ENCODE results near the gene DIP2B. TPM values are rescaled to one million over a fixed set of nuclear protein-coding genes. Genes with fewer than 3 reads are reported as not detected.
"Not testable (repeated sequence)": the region's sequence is repeated elsewhere in the genome, so short reads cannot be mapped to it uniquely, and the experiment has no call there.

The DIP2B gene
- polyA plus RNA-seq: 10 to 100 TPM in 1 of 2 donors, 1 to 10 TPM in 1; 7.2 to 10.0 TPM

- Histone ChIP-seq H3K27me3 (ENCODE audit: control insufficient read depth in 1 of 2, insufficient read depth in 2 of 2, low read length in 2 of 2) (no peaks in the 10 kb centered on the region), H3K4me1 (ENCODE audit: control insufficient read depth in 2 of 2, insufficient read depth in 2 of 2, low read length in 1 of 2) (peaks cover 0 to 1% of the 10 kb centered on the region in 2 donors), H3K27ac (ENCODE audit: low read depth in 2 of 2, low read length in 1 of 2) (peak within 1 kb of the TSS; percentile 92), H3K36me3 (ENCODE audit: control insufficient read depth in 2 of 2, insufficient read depth in 2 of 2, low read length in 1 of 2) (no peaks in the 10 kb centered on the region), H3K9me3 (ENCODE audit: control insufficient read depth in 2 of 2, insufficient read depth in 1 of 2, low read depth in 1 of 2, low read length in 1 of 2) (no peaks in the 10 kb centered on the region), H3K4me3 (ENCODE audit: low read depth in 1 of 2, low read length in 2 of 2) (peak within 1 kb of the TSS; percentile 68 to 97)
- WGBS, 2 donors: 1% methylated on average over 58 to 77 of the region's 77 CpGs
Observed at GRCh38 chr12:50504798-50505674, at the start of gene DIP2B. Gene DIP2B, plus strand, starts transcription at chr12:50504985. Its CDS starts 156 bp downstream, at chr12:50505141.

- H3K4me3 ChIP-seq (ENCODE audit: low read depth in 1 of 2, low read length in 2 of 2): no peak overlapping the region
- peaks cover 2 to 9% of the 10 kb centered on the region in 2 donors for H3K36me3 ChIP-seq (ENCODE audit: control insufficient read depth in 2 of 2, insufficient read depth in 2 of 2, low read length in 1 of 2)
Observed at GRCh38 chr12:50458606-50459005, 46.2 kb upstream of the DIP2B start.

GRCh38 chr12:50467439-50467838 lies 37.3 kb upstream of the DIP2B start:
- Histone ChIP-seq H3K27me3 (ENCODE audit: control insufficient read depth in 1 of 2, insufficient read depth in 2 of 2, low read length in 2 of 2) (no peaks in the 10 kb centered on the region), H3K4me3 (ENCODE audit: low read depth in 1 of 2, low read length in 2 of 2) (no peak overlapping the region), H3K36me3 (ENCODE audit: control insufficient read depth in 2 of 2, insufficient read depth in 2 of 2, low read length in 1 of 2) (peaks cover 2 to 4% of the 10 kb centered on the region in 2 donors), H3K27ac (ENCODE audit: low read depth in 2 of 2, low read length in 1 of 2) (no peak overlapping the region), H3K9me3 (ENCODE audit: control insufficient read depth in 2 of 2, insufficient read depth in 1 of 2, low read depth in 1 of 2, low read length in 1 of 2) (no peaks in the 10 kb centered on the region), H3K4me1 (ENCODE audit: control insufficient read depth in 2 of 2, insufficient read depth in 2 of 2, low read length in 1 of 2) (no peaks in the 10 kb centered on the region)
- WGBS, 2 donors: 96 to 97% methylated on average over 3 of the region's 3 CpGs

More at GRCh38 chr12:50458606-50459005, 46.2 kb upstream of the DIP2B start:
- Histone ChIP-seq H3K27me3 (ENCODE audit: control insufficient read depth in 1 of 2, insufficient read depth in 2 of 2, low read length in 2 of 2) (no peaks in the 10 kb centered on the region), H3K9me3 (ENCODE audit: control insufficient read depth in 2 of 2, insufficient read depth in 1 of 2, low read depth in 1 of 2, low read length in 1 of 2) (no peaks in the 10 kb centered on the region), H3K27ac (ENCODE audit: low read depth in 2 of 2, low read length in 1 of 2) (no peak overlapping the region), H3K4me1 (ENCODE audit: control insufficient read depth in 2 of 2, insufficient read depth in 2 of 2, low read length in 1 of 2) (no peaks in the 10 kb centered on the region)

- Histone ChIP-seq H3K9me3 (ENCODE audit: control insufficient read depth in 2 of 2, insufficient read depth in 1 of 2, low read depth in 1 of 2, low read length in 1 of 2) (no peaks in the 10 kb centered on the region), H3K27ac (ENCODE audit: low read depth in 2 of 2, low read length in 1 of 2) (no peak overlapping the region), H3K27me3 (ENCODE audit: control insufficient read depth in 1 of 2, insufficient read depth in 2 of 2, low read length in 2 of 2) (no peaks in the 10 kb centered on the region), H3K4me1 (ENCODE audit: control insufficient read depth in 2 of 2, insufficient read depth in 2 of 2, low read length in 1 of 2) (no peaks in the 10 kb centered on the region), H3K36me3 (ENCODE audit: control insufficient read depth in 2 of 2, insufficient read depth in 2 of 2, low read length in 1 of 2) (peaks cover 2 to 5% of the 10 kb centered on the region in 2 donors), H3K4me3 (ENCODE audit: low read depth in 1 of 2, low read length in 2 of 2) (no peak overlapping the region)
- 76 to 84% methylated on average over 1 of the region's 1 CpG for WGBS, 2 donors
Observed at GRCh38 chr12:50477241-50477832, 27.4 kb upstream of the DIP2B start.

DNA sequence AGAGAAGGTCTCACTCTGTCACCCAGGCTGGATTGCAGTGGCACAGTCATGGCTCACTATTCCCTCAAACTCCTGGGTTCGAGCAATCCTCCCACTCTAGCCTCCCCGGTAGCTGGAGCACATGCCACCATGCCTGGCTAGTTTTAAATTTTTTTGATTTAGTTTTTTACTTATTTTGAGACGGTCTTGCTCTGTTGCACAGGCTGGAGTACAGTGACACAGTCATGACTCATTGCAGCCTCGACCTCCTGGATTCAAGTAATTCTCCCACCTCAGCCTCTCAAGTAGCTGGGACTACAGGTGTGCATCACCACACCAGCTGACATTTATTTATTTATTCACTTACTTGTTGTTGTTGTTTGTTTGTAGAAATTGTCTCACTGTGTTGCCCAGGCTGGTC lies 22.2 kb upstream of the DIP2B start:
- Histone ChIP-seq H3K4me3 (ENCODE audit: low read depth in 1 of 2, low read length in 2 of 2) (no peak overlapping the region), H3K27me3 (ENCODE audit: control insufficient read depth in 1 of 2, insufficient read depth in 2 of 2, low read length in 2 of 2) (no peaks in the 10 kb centered on the region), H3K36me3 (ENCODE audit: control insufficient read depth in 2 of 2, insufficient read depth in 2 of 2, low read length in 1 of 2) (no peaks in the 10 kb centered on the region), H3K27ac (ENCODE audit: low read depth in 2 of 2, low read length in 1 of 2) (no peak overlapping the region), H3K9me3 (ENCODE audit: control insufficient read depth in 2 of 2, insufficient read depth in 1 of 2, low read depth in 1 of 2, low read length in 1 of 2) (no peaks in the 10 kb centered on the region), H3K4me1 (ENCODE audit: control insufficient read depth in 2 of 2, insufficient read depth in 2 of 2, low read length in 1 of 2) (no peaks in the 10 kb centered on the region)
- 79 to 86% methylated on average over 4 of the region's 4 CpGs for WGBS, 2 donors

GRCh38 chr12:50483488-50483887 lies 21.3 kb upstream of the DIP2B start:
- H3K27me3 ChIP-seq (ENCODE audit: control insufficient read depth in 1 of 2, insufficient read depth in 2 of 2, low read length in 2 of 2): no peaks in the 10 kb centered on the region
- no peaks in the 10 kb centered on the region for H3K9me3 ChIP-seq (ENCODE audit: control insufficient read depth in 2 of 2, insufficient read depth in 1 of 2, low read depth in 1 of 2, low read length in 1 of 2)
- H3K36me3 ChIP-seq (ENCODE audit: control insufficient read depth in 2 of 2, insufficient read depth in 2 of 2, low read length in 1 of 2): no peaks in the 10 kb centered on the region
- H3K4me3 ChIP-seq (ENCODE audit: low read depth in 1 of 2, low read length in 2 of 2): no peak overlapping the region
- H3K27ac ChIP-seq (ENCODE audit: low read depth in 2 of 2, low read length in 1 of 2): no peak overlapping the region
- H3K4me1 ChIP-seq (ENCODE audit: control insufficient read depth in 2 of 2, insufficient read depth in 2 of 2, low read length in 1 of 2): no peaks in the 10 kb centered on the region
- 91 to 100% methylated on average over 1 of the region's 1 CpG for WGBS, 2 donors

GRCh38 chr12:50488801-50489200 lies 16.0 kb upstream of the DIP2B start:
- Histone ChIP-seq H3K4me3 (ENCODE audit: low read depth in 1 of 2, low read length in 2 of 2) (no peak overlapping the region), H3K36me3 (ENCODE audit: control insufficient read depth in 2 of 2, insufficient read depth in 2 of 2, low read length in 1 of 2) (no peaks in the 10 kb centered on the region), H3K27ac (ENCODE audit: low read depth in 2 of 2, low read length in 1 of 2) (no peak overlapping the region), H3K4me1 (ENCODE audit: control insufficient read depth in 2 of 2, insufficient read depth in 2 of 2, low read length in 1 of 2) (no peaks in the 10 kb centered on the region), H3K9me3 (ENCODE audit: control insufficient read depth in 2 of 2, insufficient read depth in 1 of 2, low read depth in 1 of 2, low read length in 1 of 2) (peaks cover 0 to 1% of the 10 kb centered on the region in 2 donors), H3K27me3 (ENCODE audit: control insufficient read depth in 1 of 2, insufficient read depth in 2 of 2, low read length in 2 of 2) (no peaks in the 10 kb centered on the region)
- WGBS, 2 donors: 84% methylated on average over 5 of the region's 5 CpGs

GRCh38 chr12:50498119-50498518 lies 6.7 kb upstream of the DIP2B start:
- not testable (repeated sequence) for H3K4me3 ChIP-seq (ENCODE audit: low read depth in 1 of 2, low read length in 2 of 2)

GRCh38 chr12:50505675-50506530 lies 1.1 kb downstream of the DIP2B start:
- no peaks in the 10 kb centered on the region for H3K27me3 ChIP-seq (ENCODE audit: control insufficient read depth in 1 of 2, insufficient read depth in 2 of 2, low read length in 2 of 2)
- H3K9me3 ChIP-seq (ENCODE audit: control insufficient read depth in 2 of 2, insufficient read depth in 1 of 2, low read depth in 1 of 2, low read length in 1 of 2): no peaks in the 10 kb centered on the region
- peak overlapping the region; percentile 92 for H3K27ac ChIP-seq (ENCODE audit: low read depth in 2 of 2, low read length in 1 of 2)
- H3K4me3 ChIP-seq (ENCODE audit: low read depth in 1 of 2, low read length in 2 of 2): peak overlapping the region; percentile 68 to 97
- H3K36me3 ChIP-seq (ENCODE audit: control insufficient read depth in 2 of 2, insufficient read depth in 2 of 2, low read length in 1 of 2): no peaks in the 10 kb centered on the region
- H3K4me1 ChIP-seq (ENCODE audit: control insufficient read depth in 2 of 2, insufficient read depth in 2 of 2, low read length in 1 of 2): peaks cover 0 to 1% of the 10 kb centered on the region in 2 donors
- whole genome bisulfite sequencing, 2 donors: 3 to 4% methylated on average over 11 of the region's 11 CpGs

More at GRCh38 chr12:50498119-50498518, 6.7 kb upstream of the DIP2B start:
- H3K27ac ChIP-seq (ENCODE audit: low read depth in 2 of 2, low read length in 1 of 2); H3K9me3 ChIP-seq (ENCODE audit: control insufficient read depth in 2 of 2, insufficient read depth in 1 of 2, low read depth in 1 of 2, low read length in 1 of 2); H3K27me3 ChIP-seq (ENCODE audit: control insufficient read depth in 1 of 2, insufficient read depth in 2 of 2, low read length in 2 of 2); H3K4me1 ChIP-seq (ENCODE audit: control insufficient read depth in 2 of 2, insufficient read depth in 2 of 2, low read length in 1 of 2); H3K36me3 ChIP-seq (ENCODE audit: control insufficient read depth in 2 of 2, insufficient read depth in 2 of 2, low read length in 1 of 2): not testable (repeated sequence)
- WGBS, 2 donors: 96% methylated on average over 11 of the region's 11 CpGs
